Chondrocyte (in vitro differentiated cells): Measurements from ENCODE around the gene BTG2. TPM values are rescaled to one million over a fixed set of nuclear protein-coding genes. Genes with fewer than 3 reads are reported as not detected.
A peak's percentile ranks its signal among the peaks of the same experiment; 100 is the strongest.

Experiments used
- DNase-seq: peaks from one replicate; pipeline ENCODE4 v3.0.0; 2021; ENCODE audit warnings: mixed read lengths, low spot score
- H3K27ac Mint-ChIP-seq: one replicate; pipeline ENCODE4 v1.8.0; 2021; ENCODE audit warnings: mild to moderate bottlenecking, moderate library complexity, mixed read lengths; ENCODE audit not compliant: unreplicated experiment
- H3K27me3 Mint-ChIP-seq: 2 replicates; pipeline ENCODE4 v1.8.0; 2021; ENCODE audit warnings: low read depth, mixed read lengths
- H3K36me3 Mint-ChIP-seq: 2 replicates; pipeline ENCODE4 v1.8.0; 2021; ENCODE audit warnings: low read depth, mixed read lengths
- H3K4me1 Mint-ChIP-seq: 2 replicates; pipeline ENCODE4 v1.8.0; 2021; ENCODE audit warnings: low read depth, mild to moderate bottlenecking, mixed read lengths
- H3K4me3 Mint-ChIP-seq: one replicate; pipeline ENCODE4 v1.8.0; 2021; ENCODE audit warnings: mild to moderate bottlenecking, moderate library complexity, mixed read lengths; ENCODE audit not compliant: unreplicated experiment
- H3K9me3 Mint-ChIP-seq: 2 replicates; pipeline ENCODE4 v1.8.0; 2021; ENCODE audit warnings: low read depth, mixed read lengths
- CTCF ChIP-seq: fragments of 200-600 bp; sonication (generic); IDR thresholded peaks from 2 replicates; pipeline ENCODE4 v1.5.0; 2021; ENCODE audit warnings: antibody characterized with exemption, mild to moderate bottlenecking, moderate library complexity
- total RNA-seq: library from RNA; stranded (reverse); gene quantifications from 3 replicates; pipeline ENCODE4 v1.2.1, GENCODE V29; 2021

Gene BTG2
- total RNA-seq, 1 donor from 2014 or later: 41.3 TPM

GRCh38 chr1:203278885-203279406, 26.4 kb upstream of the BTG2 start:
- no peak for DNase-seq
- H3K27ac Mint-ChIP-seq: peak overlapping the region; percentile 99
- H3K4me3 Mint-ChIP-seq: peak overlapping the region; percentile 67
- H3K27me3 Mint-ChIP-seq: no peaks in the 10 kb centered on the region
- peaks cover 37% of the 10 kb centered on the region for H3K4me1 Mint-ChIP-seq
- no peaks in the 10 kb centered on the region for H3K9me3 Mint-ChIP-seq
- no peak for TF ChIP-seq CTCF
- no peaks in the 10 kb centered on the region for H3K36me3 Mint-ChIP-seq

- no peak for DNase-seq
- no peaks in the 10 kb centered on the region for H3K36me3 Mint-ChIP-seq
- H3K4me3 Mint-ChIP-seq: no peak overlapping the region
- TF ChIP-seq CTCF: no peak
- H3K27ac Mint-ChIP-seq: peak overlapping the region; percentile 93
- no peaks in the 10 kb centered on the region for H3K27me3 Mint-ChIP-seq
- H3K4me1 Mint-ChIP-seq: peaks cover 28% of the 10 kb centered on the region
- no peaks in the 10 kb centered on the region for H3K9me3 Mint-ChIP-seq
These were observed 25.3 kb upstream of the BTG2 start for GRCh38 chr1:203280061-203280460.

GRCh38 chr1:203281033-203281432, 24.3 kb upstream of the BTG2 start:
- peak; percentile 51 for TF ChIP-seq CTCF
- DNase-seq: no peak

GRCh38 chr1:203281851-203282661, 23.3 kb upstream of the BTG2 start:
- Mint-ChIP-seq H3K4me3 (no peak overlapping the region), H3K4me1 (peaks cover 34% of the 10 kb centered on the region), H3K27me3 (no peaks in the 10 kb centered on the region), H3K36me3 (no peaks in the 10 kb centered on the region), H3K9me3 (no peaks in the 10 kb centered on the region), H3K27ac (no peak overlapping the region)
- TF ChIP-seq CTCF: no peak
- DNase-seq: no peak

More at GRCh38 chr1:203281033-203281432, 24.3 kb upstream of the BTG2 start:
- H3K4me1 Mint-ChIP-seq: peaks cover 26% of the 10 kb centered on the region
- H3K4me3 Mint-ChIP-seq: no peak overlapping the region
- no peaks in the 10 kb centered on the region for H3K9me3 Mint-ChIP-seq
- H3K36me3 Mint-ChIP-seq: no peaks in the 10 kb centered on the region
- no peak overlapping the region for H3K27ac Mint-ChIP-seq
- no peaks in the 10 kb centered on the region for H3K27me3 Mint-ChIP-seq

- no peak overlapping the region for H3K4me3 Mint-ChIP-seq
- no peak for DNase-seq
- no peaks in the 10 kb centered on the region for H3K27me3 Mint-ChIP-seq
- no peak overlapping the region for H3K27ac Mint-ChIP-seq
- no peaks in the 10 kb centered on the region for H3K36me3 Mint-ChIP-seq
- H3K9me3 Mint-ChIP-seq: no peaks in the 10 kb centered on the region
- H3K4me1 Mint-ChIP-seq: peaks cover 36% of the 10 kb centered on the region
- TF ChIP-seq CTCF: no peak
These were observed 22.4 kb upstream of the BTG2 start for GRCh38 chr1:203282720-203283542.
